HG03575 (cell line): ENCODE measurements around the gene MIDN.

ENCODE experiments used
- ATAC-seq: cut with Tn5 transposase; IDR thresholded peaks from one replicate; pipeline ENCODE4 v1.9.1; 2021; ENCODE audit not compliant: unreplicated experiment, insufficient number of reproducible peaks, low FRiP score; ENCODE audit errors: extremely low read depth

MIDN gene

DNA sequence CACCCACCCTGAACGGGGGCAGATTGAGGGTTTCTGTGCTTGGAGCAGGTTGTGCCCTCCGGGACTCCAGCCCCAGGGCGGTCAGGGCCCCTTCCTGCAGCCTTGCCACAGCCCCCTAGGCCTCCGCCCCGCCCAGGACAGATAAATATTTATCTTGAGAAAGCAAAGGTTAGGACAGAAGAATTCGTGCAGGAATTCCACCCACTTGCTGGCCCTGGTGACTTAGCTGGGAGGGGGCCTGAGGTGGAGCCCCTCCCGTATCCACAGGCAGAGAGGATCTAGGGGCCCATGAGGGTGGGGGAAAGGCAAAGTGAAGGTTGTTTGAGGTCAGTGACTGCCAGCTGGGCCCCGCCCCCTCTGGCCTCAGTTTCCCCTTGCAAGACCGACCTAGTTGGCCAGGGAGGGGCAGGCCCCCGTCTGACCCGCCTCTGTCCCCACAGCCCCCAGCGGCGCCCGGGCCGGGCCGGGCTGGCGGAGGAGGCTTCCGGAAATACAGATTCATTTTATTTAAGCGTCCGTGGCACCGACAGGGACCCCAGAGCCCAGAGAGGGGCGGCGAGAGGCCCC, 5.2 kb downstream of the MIDN start:
- no peak for ATAC-seq

DNA sequence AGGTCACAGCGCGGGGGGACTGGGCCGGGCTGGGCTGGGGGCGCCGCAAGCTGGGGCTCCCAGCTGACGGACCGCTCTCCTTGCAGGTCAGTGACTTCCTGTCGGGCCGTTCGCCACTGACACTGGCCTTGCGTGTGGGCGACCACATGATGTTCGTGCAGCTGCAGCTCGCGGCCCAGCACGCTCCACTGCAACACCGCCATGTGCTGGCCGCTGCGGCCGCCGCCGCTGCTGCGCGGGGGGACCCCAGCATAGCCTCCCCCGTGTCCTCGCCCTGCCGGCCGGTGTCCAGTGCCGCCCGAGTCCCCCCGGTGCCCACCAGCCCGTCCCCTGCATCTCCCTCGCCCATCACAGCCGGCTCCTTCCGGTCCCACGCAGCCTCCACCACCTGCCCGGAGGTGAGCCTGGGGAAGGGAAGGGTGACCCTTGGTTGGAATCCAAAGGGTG, 5.7 kb downstream of the MIDN start:
- no peak for ATAC-seq

DNA sequence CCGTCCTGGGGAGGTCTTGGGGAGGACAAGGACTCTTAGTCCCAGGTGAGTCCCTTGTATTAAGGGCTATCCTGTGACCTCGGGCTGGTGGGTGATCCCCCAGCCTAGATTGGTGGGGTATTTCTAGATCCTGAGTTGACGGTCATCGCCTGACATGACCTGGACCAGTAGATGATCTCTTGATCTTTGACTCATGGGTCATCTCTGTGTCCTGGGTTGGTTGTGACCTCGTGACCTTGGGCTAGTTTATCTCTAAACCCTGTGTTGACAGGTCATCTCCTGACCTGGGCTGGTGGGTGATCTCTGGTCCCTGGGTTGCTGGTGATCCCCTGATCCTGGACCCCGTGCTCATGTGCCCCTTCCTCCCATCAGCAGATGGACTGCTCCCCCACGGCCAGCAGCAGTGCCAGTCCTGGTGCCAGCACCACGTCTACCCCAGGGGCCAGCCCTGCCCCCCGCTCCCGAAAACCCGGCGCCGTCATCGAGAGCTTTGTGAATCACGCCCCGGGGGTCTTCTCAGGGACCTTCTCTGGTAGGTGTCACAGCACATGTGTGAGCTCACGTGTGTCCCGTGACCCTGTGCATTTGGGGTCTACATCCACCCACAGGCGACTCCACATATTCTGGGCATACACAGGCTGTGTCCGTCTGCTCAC, 6.3 kb downstream of the MIDN start:
- ATAC-seq = no peak

GRCh38 chr19:1255186-1256161, 7.1 kb downstream of the MIDN start:
- no peak for ATAC-seq

- ATAC-seq = no peak
Observed at GRCh38 chr19:1256646-1257474, 8.5 kb downstream of the MIDN start.

DNA sequence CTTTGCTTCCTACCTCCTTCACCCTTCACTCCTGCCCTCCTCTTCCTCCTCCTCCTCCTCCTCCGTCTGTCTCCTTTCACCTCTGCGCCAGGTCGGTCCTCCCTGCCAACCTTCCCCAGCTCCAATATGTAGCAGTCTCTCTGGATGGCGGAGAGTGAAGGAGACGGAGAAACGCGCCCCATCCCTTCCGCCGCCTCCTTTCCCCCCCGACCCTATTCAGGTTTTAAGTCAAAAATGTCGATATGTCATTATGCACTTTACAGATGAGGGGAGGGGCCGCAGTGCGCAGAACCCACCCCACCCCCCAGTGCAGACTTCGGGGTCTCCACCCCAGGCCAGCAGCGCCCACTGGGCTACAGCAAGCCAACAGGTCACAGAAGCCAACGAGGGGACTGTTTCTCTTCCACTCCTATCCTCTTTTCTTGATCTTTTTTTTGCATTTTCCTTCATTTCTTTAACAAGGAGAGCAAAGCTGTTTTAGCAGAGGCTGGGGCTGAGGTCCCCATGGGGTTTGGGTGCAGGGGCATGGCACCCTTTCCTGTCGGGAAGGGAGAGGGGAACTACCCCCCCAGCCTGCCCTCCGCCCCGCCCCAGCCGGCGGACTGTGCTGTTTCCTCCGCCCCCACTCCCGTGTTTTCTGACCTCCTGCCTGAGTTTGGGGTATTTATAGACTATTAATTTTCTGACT, 9.2 kb downstream of the MIDN start:
- ATAC-seq = no peak

DNA sequence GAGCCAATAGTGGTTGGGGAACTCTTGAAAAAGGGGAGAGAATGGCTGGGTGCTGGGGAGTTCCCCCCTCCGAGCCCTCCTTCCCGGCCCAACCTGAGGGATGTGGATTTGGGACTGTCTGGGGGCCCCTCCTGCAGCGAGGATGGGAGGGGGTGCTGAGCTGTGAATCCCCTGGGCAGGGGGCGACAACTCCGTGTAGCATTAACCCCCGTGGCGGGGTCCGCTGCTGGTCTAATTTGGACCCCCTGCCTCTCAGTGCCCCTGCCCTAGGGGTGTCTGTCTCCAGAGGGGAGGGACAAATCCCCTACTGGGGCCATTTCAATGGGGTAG, 9.7 kb downstream of the MIDN start:
- no peak for ATAC-seq

DNA sequence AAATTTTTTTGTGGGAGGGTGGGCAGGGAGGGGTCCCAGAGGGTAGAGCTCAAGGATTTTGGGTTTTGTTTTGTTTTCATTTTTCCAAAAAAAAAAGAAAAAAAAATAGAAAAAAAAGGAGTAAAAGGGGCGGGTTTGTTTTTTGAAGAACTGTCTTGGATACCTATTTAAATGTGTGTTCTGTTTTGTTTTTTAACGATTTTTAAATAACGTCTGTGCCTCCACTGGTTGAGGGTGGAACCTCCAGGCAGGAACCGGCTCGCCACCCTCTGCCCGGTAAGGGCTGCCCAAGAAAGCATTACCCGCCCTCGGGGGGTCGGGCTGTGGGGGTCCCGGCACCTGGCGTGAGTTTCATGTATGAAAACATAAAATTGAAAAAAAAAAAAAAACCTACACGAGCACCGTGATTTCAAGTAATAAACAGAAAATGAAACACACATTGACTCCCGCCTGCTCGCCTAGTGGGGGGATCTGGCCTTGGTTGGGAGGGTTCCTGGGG, 10.4 kb downstream of the MIDN start:
- ATAC-seq = no peak

- no peak for ATAC-seq
Observed at GRCh38 chr19:1259206-1259875, 11.0 kb downstream of the MIDN start.

DNA sequence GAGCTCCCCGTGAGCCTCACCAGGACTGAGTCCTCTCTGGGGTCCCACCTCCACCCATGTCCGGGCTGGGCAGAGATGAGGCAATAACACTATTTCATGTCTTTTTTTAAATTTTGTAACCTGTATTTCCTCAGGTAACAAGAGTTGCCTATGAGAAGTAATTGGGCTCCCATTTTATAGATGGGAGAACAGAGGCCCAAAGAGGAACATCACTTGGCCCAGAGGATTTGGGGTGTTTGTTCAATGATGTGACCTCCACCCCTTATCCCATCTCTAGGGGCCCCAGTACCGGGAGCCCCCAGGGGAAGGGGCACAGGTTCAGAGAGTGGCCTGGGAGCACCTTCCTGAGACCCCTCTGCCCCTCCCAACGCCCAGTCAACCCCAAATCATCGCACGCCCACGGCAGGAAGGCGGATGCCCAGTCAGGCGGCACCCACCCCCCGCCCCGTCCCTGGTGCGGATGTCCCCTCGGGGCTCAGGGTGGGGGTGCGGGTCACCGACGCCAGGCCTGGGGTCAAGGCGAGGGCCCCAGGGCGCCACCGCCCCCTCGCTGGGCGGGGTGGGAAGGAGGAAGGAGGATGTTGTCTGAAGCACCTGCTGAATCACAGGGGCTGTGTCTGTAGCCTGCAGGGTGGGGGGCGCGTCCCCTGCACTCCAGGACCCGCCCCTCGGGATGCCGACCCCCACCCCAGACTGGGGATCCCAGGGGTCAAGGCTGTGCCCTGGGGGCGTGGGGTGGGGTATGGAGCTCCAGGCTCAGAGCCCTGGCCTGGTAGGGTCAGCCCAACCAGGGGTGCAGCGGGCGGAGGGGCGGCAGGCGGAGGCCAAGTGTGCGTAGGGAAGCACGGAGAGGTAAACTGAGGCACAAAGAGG, 11.7 kb downstream of the MIDN start:
- ATAC-seq = no peak

- no peak for ATAC-seq
Observed at GRCh38 chr19:1260749-1261537, 12.6 kb downstream of the MIDN start.

DNA sequence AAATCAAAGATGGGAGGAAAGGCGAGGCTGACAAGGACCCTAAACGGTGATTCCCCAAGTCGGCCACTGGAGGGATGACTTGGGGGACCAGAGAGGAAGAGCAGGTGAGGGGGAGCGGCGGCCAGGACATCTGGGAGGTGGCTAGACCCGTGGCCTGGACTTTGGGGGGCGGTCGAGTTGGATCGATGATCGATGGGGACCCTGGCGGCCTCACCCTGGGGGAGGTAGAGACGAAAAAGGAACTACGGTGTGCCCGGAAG, 13.1 kb downstream of the MIDN start:
- no peak for ATAC-seq

GRCh38 chr19:1261798-1262622, 13.6 kb downstream of the MIDN start:
- no peak for ATAC-seq

- ATAC-seq = no peak
Observed at GRCh38 chr19:1262623-1263123, 14.3 kb downstream of the MIDN start.

GRCh38 chr19:1263188-1263587, 14.8 kb downstream of the MIDN start:
- ATAC-seq = no peak
